Femur (tissue), 1 donor: ENCODE measurements around the gene SLC16A6.
"Not testable (repeated sequence)": the region's sequence is repeated elsewhere in the genome, so short reads cannot be mapped to it uniquely, and the experiment has no call there.

Experiments used
- DNase-seq: peaks from one replicate; pipeline ENCODE4 v3.0.0-alpha.2; 2017

SLC16A6 gene

GRCh38 chr17:68310152-68310551 lies 19.2 kb upstream of the SLC16A6 start:
- DNase-seq = no peak

- not testable (repeated sequence) for DNase-seq
Observed at GRCh38 chr17:68309066-68309670, 18.2 kb upstream of the SLC16A6 start.

GRCh38 chr17:68308486-68308885 lies 17.6 kb upstream of the SLC16A6 start:
- not testable (repeated sequence) for DNase-seq

- DNase-seq = no peak
Observed at GRCh38 chr17:68307443-68307842, 16.5 kb upstream of the SLC16A6 start.

GRCh38 chr17:68306819-68307218 lies 15.9 kb upstream of the SLC16A6 start:
- no peak for DNase-seq

GRCh38 chr17:68305142-68305541 lies 14.2 kb upstream of the SLC16A6 start:
- no peak for DNase-seq

- DNase-seq = no peak
Observed at GRCh38 chr17:68304706-68305105, 13.8 kb upstream of the SLC16A6 start.

GRCh38 chr17:68302666-68303065 lies 11.7 kb upstream of the SLC16A6 start:
- DNase-seq = no peak

GRCh38 chr17:68302066-68302564 lies 11.2 kb upstream of the SLC16A6 start:
- DNase-seq = no peak

- DNase-seq = no peak
Observed at GRCh38 chr17:68301438-68301959, 10.6 kb upstream of the SLC16A6 start.

GRCh38 chr17:68299817-68300216 lies 8.9 kb upstream of the SLC16A6 start:
- no peak for DNase-seq

- no peak for DNase-seq
Observed at GRCh38 chr17:68298601-68299000, 7.7 kb upstream of the SLC16A6 start.

- DNase-seq = no peak
Observed at GRCh38 chr17:68297195-68297594, 6.3 kb upstream of the SLC16A6 start.

- no peak for DNase-seq
Observed at GRCh38 chr17:68296217-68297191, 5.6 kb upstream of the SLC16A6 start.

GRCh38 chr17:68295086-68295485 lies 4.2 kb upstream of the SLC16A6 start:
- DNase-seq = no peak

GRCh38 chr17:68294617-68295016 lies 3.7 kb upstream of the SLC16A6 start:
- DNase-seq = no peak

GRCh38 chr17:68294196-68294555 lies 3.2 kb upstream of the SLC16A6 start:
- DNase-seq = no peak

GRCh38 chr17:68293490-68294195 lies 2.7 kb upstream of the SLC16A6 start:
- DNase-seq = no peak

- no peak for DNase-seq
Observed at GRCh38 chr17:68292689-68293040, 1.7 kb upstream of the SLC16A6 start.

GRCh38 chr17:68291836-68292688 lies 1.1 kb upstream of the SLC16A6 start:
- peak; percentile 85 for DNase-seq

GRCh38 chr17:68290268-68290954 lies 516 bp downstream of the SLC16A6 start:
- DNase-seq = peak; percentile 31

GRCh38 chr17:68289936-68290267 lies 1.0 kb downstream of the SLC16A6 start:
- DNase-seq = no peak
